Hepatocyte (in vitro differentiated cells): ENCODE data around the gene SNX9.

Experiments
- EZH2 ChIP-seq: fragments of 200-600 bp; sonication (generic); IDR thresholded peaks from 2 replicates; pipeline ENCODE4 v1.6.1; 2016; ENCODE audit warnings: antibody characterized with exemption, mild to moderate bottlenecking, borderline replicate concordance
- EZH2phosphoT487 ChIP-seq: fragments of 200-600 bp; sonication (generic); IDR thresholded peaks from one replicate; pipeline ENCODE4 v1.6.1; 2018; ENCODE audit warnings: antibody characterized with exemption, mild to moderate bottlenecking, low read depth, moderate library complexity; ENCODE audit not compliant: unreplicated experiment, severe bottlenecking
- TF ChIP-seq, protein P1 (sequence below): fragments of 200-600 bp; sonication (generic); IDR thresholded peaks from 2 replicates; pipeline ENCODE4 v1.5.1; 2016; ENCODE audit warnings: antibody characterized with exemption, mild to moderate bottlenecking; ENCODE audit not compliant: poor library complexity

- no peak for TF ChIP-seq EZH2
- TF ChIP-seq, protein P1, sequence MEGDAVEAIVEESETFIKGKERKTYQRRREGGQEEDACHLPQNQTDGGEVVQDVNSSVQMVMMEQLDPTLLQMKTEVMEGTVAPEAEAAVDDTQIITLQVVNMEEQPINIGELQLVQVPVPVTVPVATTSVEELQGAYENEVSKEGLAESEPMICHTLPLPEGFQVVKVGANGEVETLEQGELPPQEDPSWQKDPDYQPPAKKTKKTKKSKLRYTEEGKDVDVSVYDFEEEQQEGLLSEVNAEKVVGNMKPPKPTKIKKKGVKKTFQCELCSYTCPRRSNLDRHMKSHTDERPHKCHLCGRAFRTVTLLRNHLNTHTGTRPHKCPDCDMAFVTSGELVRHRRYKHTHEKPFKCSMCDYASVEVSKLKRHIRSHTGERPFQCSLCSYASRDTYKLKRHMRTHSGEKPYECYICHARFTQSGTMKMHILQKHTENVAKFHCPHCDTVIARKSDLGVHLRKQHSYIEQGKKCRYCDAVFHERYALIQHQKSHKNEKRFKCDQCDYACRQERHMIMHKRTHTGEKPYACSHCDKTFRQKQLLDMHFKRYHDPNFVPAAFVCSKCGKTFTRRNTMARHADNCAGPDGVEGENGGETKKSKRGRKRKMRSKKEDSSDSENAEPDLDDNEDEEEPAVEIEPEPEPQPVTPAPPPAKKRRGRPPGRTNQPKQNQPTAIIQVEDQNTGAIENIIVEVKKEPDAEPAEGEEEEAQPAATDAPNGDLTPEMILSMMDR, result no peak
- no peak for TF ChIP-seq EZH2phosphoT487
Observed at GRCh38 chr6:157788180-157788579, 34.9 kb upstream of the SNX9 start.
